Hindlimb muscle (tissue), 1 donor: ENCODE results near the gene OR1F1. TPM values are rescaled to one million over a fixed set of nuclear protein-coding genes. Genes with fewer than 3 reads are reported as not detected.
"Not testable (repeated sequence)": the region's sequence is repeated elsewhere in the genome, so short reads cannot be mapped to it uniquely, and the experiment has no call there.

ENCODE experiments used
- DNase-seq: peaks from one replicate; pipeline ENCODE4 v3.0.0-alpha.2; 2013
- polyA plus RNA-seq: library from polyadenylated mRNA; unstranded; fragments of 120-200 nt; gene quantifications from one replicate; pipeline ENCODE4 v1.2.1, GENCODE V29; 2013; ENCODE audit not compliant: insufficient read length

Gene OR1F1
- polyA plus RNA-seq, result not detected

GRCh38 chr16:3187798-3188674 lies at the start of gene OR1F1:
OR1F1 (plus strand) TSS chr16:3188204.
- DNase-seq, result no peak

- DNase-seq, result no peak
Observed at GRCh38 chr16:3138342-3138741, 49.7 kb upstream of the OR1F1 start.

- DNase-seq, result no peak
Observed at GRCh38 chr16:3138823-3139426, 49.1 kb upstream of the OR1F1 start.

GRCh38 chr16:3139561-3139960 lies 48.4 kb upstream of the OR1F1 start:
- DNase-seq, result not testable (repeated sequence)

- no peak for DNase-seq
Observed at GRCh38 chr16:3140603-3141427, 47.2 kb upstream of the OR1F1 start.

GRCh38 chr16:3141781-3142311 lies 46.2 kb upstream of the OR1F1 start:
- DNase-seq, result no peak

- DNase-seq, result no peak
Observed at GRCh38 chr16:3142327-3142726, 45.7 kb upstream of the OR1F1 start.

GRCh38 chr16:3142770-3143169 lies 45.2 kb upstream of the OR1F1 start:
- DNase-seq, result no peak

GRCh38 chr16:3143189-3143588 lies 44.8 kb upstream of the OR1F1 start:
- DNase-seq, result no peak

- DNase-seq, result no peak
Observed at GRCh38 chr16:3143598-3144320, 44.2 kb upstream of the OR1F1 start.

GRCh38 chr16:3144321-3144983 lies 43.6 kb upstream of the OR1F1 start:
- no peak for DNase-seq

- DNase-seq, result no peak
Observed at GRCh38 chr16:3145151-3145550, 42.9 kb upstream of the OR1F1 start.

- no peak for DNase-seq
Observed at GRCh38 chr16:3145660-3146059, 42.3 kb upstream of the OR1F1 start.

GRCh38 chr16:3147046-3147756 lies 40.8 kb upstream of the OR1F1 start:
- no peak for DNase-seq

- no peak for DNase-seq
Observed at GRCh38 chr16:3147757-3148104, 40.3 kb upstream of the OR1F1 start.

GRCh38 chr16:3148256-3149192 lies 39.5 kb upstream of the OR1F1 start:
- DNase-seq, result no peak

GRCh38 chr16:3149193-3149530 lies 38.8 kb upstream of the OR1F1 start:
- no peak for DNase-seq

GRCh38 chr16:3149630-3150345 lies 38.2 kb upstream of the OR1F1 start:
- DNase-seq, result peak; percentile 69
